ENCODE measurements around the gene TRMT1L. TPM values are rescaled to one million over a fixed set of nuclear protein-coding genes. Genes with fewer than 3 reads are reported as not detected.

The TRMT1L gene
- polyA plus RNA-seq, 3 donors, result 24.9 to 31.1 (median 27.4) TPM

GRCh38 chr1:185129708-185130107 lies 27.0 kb downstream of the TRMT1L start:
- DNase-seq (ENCODE audit: low read depth in 3 of 3, low spot score in 2 of 3), result no peak

- DNase-seq (ENCODE audit: low read depth in 3 of 3, low spot score in 2 of 3), result no peak
These were observed 44.4 kb downstream of the TRMT1L start for GRCh38 chr1:185112356-185112755.

- no peak for DNase-seq (ENCODE audit: low read depth in 3 of 3, low spot score in 2 of 3)
These were observed 44.9 kb downstream of the TRMT1L start for GRCh38 chr1:185111873-185112272.

- no peak for DNase-seq (ENCODE audit: low read depth in 3 of 3, low spot score in 2 of 3)
These were observed 46.6 kb downstream of the TRMT1L start for GRCh38 chr1:185110145-185110544.

GRCh38 chr1:185108321-185108720 lies 48.4 kb downstream of the TRMT1L start:
- DNase-seq (ENCODE audit: low read depth in 3 of 3, low spot score in 2 of 3), result no peak

GRCh38 chr1:185105121-185105520 lies 51.6 kb downstream of the TRMT1L start:
- DNase-seq (ENCODE audit: low read depth in 3 of 3, low spot score in 2 of 3), result no peak

GRCh38 chr1:185104083-185104482 lies 52.7 kb downstream of the TRMT1L start:
- no peak for DNase-seq (ENCODE audit: low read depth in 3 of 3, low spot score in 2 of 3)

- no peak for DNase-seq (ENCODE audit: low read depth in 3 of 3, low spot score in 2 of 3)
These were observed 60.2 kb downstream of the TRMT1L start for GRCh38 chr1:185096531-185096930.

- DNase-seq (ENCODE audit: low read depth in 3 of 3, low spot score in 2 of 3), result no peak
These were observed 62.0 kb downstream of the TRMT1L start for GRCh38 chr1:185094761-185095160.

GRCh38 chr1:185091480-185091879 lies 65.3 kb downstream of the TRMT1L start:
- no peak for DNase-seq (ENCODE audit: low read depth in 3 of 3, low spot score in 2 of 3)

GRCh38 chr1:185087746-185088145 lies 69.0 kb downstream of the TRMT1L start:
- no peak for DNase-seq (ENCODE audit: low read depth in 3 of 3, low spot score in 2 of 3)

- no peak for DNase-seq (ENCODE audit: low read depth in 3 of 3, low spot score in 2 of 3)
These were observed 69.7 kb downstream of the TRMT1L start for GRCh38 chr1:185087101-185087500.

GRCh38 chr1:185083818-185084217 lies 72.9 kb downstream of the TRMT1L start:
- no peak for DNase-seq (ENCODE audit: low read depth in 3 of 3, low spot score in 2 of 3)

GRCh38 chr1:185080422-185080821 lies 76.3 kb downstream of the TRMT1L start:
- no peak for DNase-seq (ENCODE audit: low read depth in 3 of 3, low spot score in 2 of 3)

- no peak for DNase-seq (ENCODE audit: low read depth in 3 of 3, low spot score in 2 of 3)
These were observed 79.4 kb downstream of the TRMT1L start for GRCh38 chr1:185077374-185077773.

GRCh38 chr1:185075476-185075875 lies 81.3 kb downstream of the TRMT1L start:
- DNase-seq (ENCODE audit: low read depth in 3 of 3, low spot score in 2 of 3), result no peak

- no peak for DNase-seq (ENCODE audit: low read depth in 3 of 3, low spot score in 2 of 3)
These were observed 82.4 kb downstream of the TRMT1L start for GRCh38 chr1:185074307-185074706.

- DNase-seq (ENCODE audit: low read depth in 3 of 3, low spot score in 2 of 3), result no peak
These were observed 83.0 kb downstream of the TRMT1L start for GRCh38 chr1:185073725-185074124.

GRCh38 chr1:185070051-185070450 lies 86.7 kb downstream of the TRMT1L start:
- DNase-seq (ENCODE audit: low read depth in 3 of 3, low spot score in 2 of 3), result no peak

- no peak for DNase-seq (ENCODE audit: low read depth in 3 of 3, low spot score in 2 of 3)
These were observed 87.5 kb downstream of the TRMT1L start for GRCh38 chr1:185069202-185069772.

GRCh38 chr1:185068341-185068740 lies 88.4 kb downstream of the TRMT1L start:
- DNase-seq (ENCODE audit: low read depth in 3 of 3, low spot score in 2 of 3), result no peak
